Measurements from ENCODE around the gene EIF4G3. TPM values are rescaled to one million over a fixed set of nuclear protein-coding genes. Genes with fewer than 3 reads are reported as not detected.

Gene EIF4G3
- total RNA-seq, 4 donors from 2014 or later, result 82.1 to 143 (median 101) TPM

DNA sequence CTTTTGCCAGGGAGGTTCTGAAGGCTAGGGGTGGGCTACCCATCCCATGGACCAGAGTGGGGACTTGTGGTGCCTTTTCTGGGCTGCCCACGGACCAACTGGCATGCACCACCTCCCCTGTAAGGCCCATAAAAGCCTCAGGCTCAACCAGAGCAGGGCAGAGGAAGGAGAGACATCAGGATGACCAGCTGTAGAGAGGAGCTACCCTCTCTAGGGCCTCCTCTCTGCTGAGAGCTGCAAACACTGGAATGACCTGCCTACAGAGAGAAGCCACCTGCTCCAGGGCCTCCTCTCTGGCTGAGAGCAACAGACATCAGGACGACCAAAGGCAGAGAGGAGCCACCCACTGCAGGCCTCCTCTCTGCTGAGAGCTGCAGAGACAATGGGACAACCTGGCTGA is 140.9 kb downstream of the EIF4G3 start:
- TF ChIP-seq POLR2AphosphoS5 (IDR thresholded peaks at IDR 0.05) (no peak), POLR2A (IDR thresholded peaks at IDR 0.05) (no peak), EP300 (IDR thresholded peaks at IDR 0.05; ENCODE audit: low read depth) (no peak), CTCF (IDR thresholded peaks at IDR 0.05) (no peak)
- Histone ChIP-seq H3K4me3 (no peak overlapping the region), H3K4me1 (peaks cover 5 to 9% (median 8%) of the 10 kb centered on the region in 4 donors), H3K27me3 (no peaks in the 10 kb centered on the region), H3K27ac (no peak overlapping the region), H3K9me3 (no peaks in the 10 kb centered on the region), H3K36me3 (no peaks in the 10 kb centered on the region)
- 100% methylated on average over 1 of the region's 2 CpGs; no CpG with 5 or more reads in 1 of the 2 donors for WGBS, 2 donors (ENCODE audit: low coverage in 1 of 2)
- in situ Hi-C loops (cut with MboI; ENCODE audit: low pct_ligation_motif_present in 1 of 4, low pct_unique_long_range_greater_than_20kb in 1 of 4, low sequenced_read_pairs in 3 of 4) (no loop called here), intact Hi-C loops (cut with DNase I; ENCODE audit: low total_unique reads) (no loop called here)
- DNase-seq, result no peak

- TF ChIP-seq POLR2AphosphoS5 (IDR thresholded peaks at IDR 0.05), result no peak
- no peak for TF ChIP-seq POLR2A (IDR thresholded peaks at IDR 0.05)
- TF ChIP-seq EP300 (IDR thresholded peaks at IDR 0.05; ENCODE audit: low read depth), result no peak
- TF ChIP-seq CTCF (IDR thresholded peaks at IDR 0.05), result no peak
- 89% methylated on average over 13 of the region's 14 CpGs; no CpG with 5 or more reads in 1 of the 2 donors for WGBS, 2 donors (ENCODE audit: low coverage in 1 of 2)
- Histone ChIP-seq H3K27ac (no peak overlapping the region), H3K36me3 (no peaks in the 10 kb centered on the region), H3K27me3 (no peaks in the 10 kb centered on the region), H3K4me1 (peaks cover 5 to 10% (median 8%) of the 10 kb centered on the region in 4 donors), H3K9me3 (no peaks in the 10 kb centered on the region), H3K4me3 (no peak overlapping the region)
- intact Hi-C loops (cut with DNase I; ENCODE audit: low total_unique reads), result no loop called here
- in situ Hi-C loops (cut with MboI; ENCODE audit: low pct_ligation_motif_present in 1 of 4, low pct_unique_long_range_greater_than_20kb in 1 of 4, low sequenced_read_pairs in 3 of 4), result no loop called here
- DNase-seq, result no peak
Observed at GRCh38 chr1:21034725-21035628, 141.7 kb downstream of the EIF4G3 start.

DNA sequence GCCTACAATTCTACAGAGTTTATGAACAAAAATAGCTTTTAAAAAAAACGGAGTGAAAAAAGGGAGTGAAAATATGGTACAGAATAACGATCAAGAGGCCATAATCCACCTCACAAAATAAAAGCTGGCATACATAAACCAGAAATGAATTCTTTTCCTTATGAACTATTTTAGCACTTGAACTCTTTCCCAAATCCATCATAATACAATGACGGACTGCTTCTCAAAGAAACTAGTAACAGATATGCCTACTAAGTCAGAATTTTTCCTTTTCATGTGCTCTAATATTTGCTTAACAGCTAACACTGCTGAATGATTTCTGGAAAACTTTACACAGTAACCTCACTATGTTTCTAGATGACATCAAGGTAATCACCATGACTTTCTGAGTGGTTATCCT is 144.0 kb downstream of the EIF4G3 start:
- intact Hi-C loops (cut with DNase I; ENCODE audit: low total_unique reads), result no loop called here
- no peak for DNase-seq
- H3K9me3 ChIP-seq, result no peaks in the 10 kb centered on the region
- H3K27ac ChIP-seq, result no peak overlapping the region
- H3K4me1 ChIP-seq, result peaks cover 5 to 26% (median 15%) of the 10 kb centered on the region in 4 donors
- no peaks in the 10 kb centered on the region for H3K27me3 ChIP-seq
- no peak overlapping the region for H3K4me3 ChIP-seq
- H3K36me3 ChIP-seq, result no peaks in the 10 kb centered on the region
- TF ChIP-seq POLR2A (IDR thresholded peaks at IDR 0.05) (no peak), POLR2AphosphoS5 (IDR thresholded peaks at IDR 0.05) (no peak), EP300 (IDR thresholded peaks at IDR 0.05; ENCODE audit: low read depth) (no peak), CTCF (IDR thresholded peaks at IDR 0.05) (no peak)
- in situ Hi-C loops (cut with MboI; ENCODE audit: low pct_ligation_motif_present in 1 of 4, low pct_unique_long_range_greater_than_20kb in 1 of 4, low sequenced_read_pairs in 3 of 4), result no loop called here
- 63 to 73% methylated on average over 3 of the region's 3 CpGs for WGBS, 2 donors (ENCODE audit: low coverage in 1 of 2)

GRCh38 chr1:21030181-21030580 is 146.5 kb downstream of the EIF4G3 start:
- Histone ChIP-seq H3K4me1 (peaks cover 7 to 36% (median 22%) of the 10 kb centered on the region in 4 donors), H3K9me3 (no peaks in the 10 kb centered on the region), H3K27me3 (no peaks in the 10 kb centered on the region), H3K4me3 (no peak overlapping the region), H3K36me3 (no peaks in the 10 kb centered on the region), H3K27ac (no peak overlapping the region)
- in situ Hi-C loops (cut with MboI; ENCODE audit: low pct_ligation_motif_present in 1 of 4, low pct_unique_long_range_greater_than_20kb in 1 of 4, low sequenced_read_pairs in 3 of 4), result no loop called here
- TF ChIP-seq EP300 (IDR thresholded peaks at IDR 0.05; ENCODE audit: low read depth), result no peak
- TF ChIP-seq POLR2AphosphoS5 (IDR thresholded peaks at IDR 0.05), result no peak
- TF ChIP-seq POLR2A (IDR thresholded peaks at IDR 0.05), result no peak
- TF ChIP-seq CTCF (IDR thresholded peaks at IDR 0.05), result no peak
- intact Hi-C loops (cut with DNase I; ENCODE audit: low total_unique reads), result no loop called here
- WGBS, 2 donors (ENCODE audit: low coverage in 1 of 2), result 93% methylated on average over 1 of the region's 1 CpG; no CpG with 5 or more reads in 1 of the 2 donors
- no peak for DNase-seq

Data from transverse colon (tissue), 4 donors.